Measurements from ENCODE around the gene CIROP.
A peak's percentile ranks its signal among the peaks of the same experiment; 100 is the strongest.

DNA sequence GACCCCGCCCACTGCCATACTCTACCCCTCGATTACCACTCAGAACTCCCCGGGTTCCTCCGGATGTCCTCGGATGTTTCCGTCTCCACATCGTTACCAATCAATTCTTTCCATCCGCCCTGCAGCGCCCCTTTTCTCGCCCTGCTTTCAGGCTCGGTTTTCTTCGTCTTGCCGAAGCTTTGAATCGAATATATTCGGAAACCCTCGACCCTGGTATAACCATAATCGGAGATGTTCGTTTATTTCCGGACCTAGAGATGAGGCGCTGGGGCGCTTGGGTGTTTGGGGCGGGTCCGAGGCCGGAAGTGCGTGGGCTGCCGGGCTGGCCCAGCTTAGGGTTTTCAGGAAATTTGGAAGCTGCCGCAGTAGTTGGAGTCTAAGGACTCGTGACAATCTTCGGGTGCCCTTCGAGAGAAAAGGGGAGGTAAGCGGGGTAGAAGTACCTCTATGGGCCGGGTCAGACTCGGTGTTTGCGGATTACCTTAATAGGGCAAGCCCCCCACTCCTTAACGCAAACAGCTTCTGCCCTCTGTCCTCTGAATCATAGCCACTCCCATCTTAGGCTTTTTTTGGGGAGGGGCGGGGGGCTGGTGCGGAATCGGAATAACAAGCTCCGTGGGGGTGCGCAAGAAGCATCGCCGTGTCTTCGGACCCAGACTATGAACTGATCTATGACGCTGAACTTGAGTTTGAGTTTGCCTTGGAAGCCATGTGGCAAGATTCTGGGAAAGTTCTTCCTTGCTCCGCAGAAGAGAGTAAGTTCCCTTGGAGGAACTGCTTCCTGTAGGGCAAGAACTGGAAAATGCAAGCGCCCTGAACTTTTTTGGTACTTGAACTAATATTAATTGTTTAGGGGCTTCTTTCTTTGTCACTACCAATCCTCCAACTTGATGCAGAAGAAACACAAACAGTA, 9.3 kb downstream of the CIROP start, which contains the start of gene C14orf119:
- TF ChIP-seq, protein P1, sequence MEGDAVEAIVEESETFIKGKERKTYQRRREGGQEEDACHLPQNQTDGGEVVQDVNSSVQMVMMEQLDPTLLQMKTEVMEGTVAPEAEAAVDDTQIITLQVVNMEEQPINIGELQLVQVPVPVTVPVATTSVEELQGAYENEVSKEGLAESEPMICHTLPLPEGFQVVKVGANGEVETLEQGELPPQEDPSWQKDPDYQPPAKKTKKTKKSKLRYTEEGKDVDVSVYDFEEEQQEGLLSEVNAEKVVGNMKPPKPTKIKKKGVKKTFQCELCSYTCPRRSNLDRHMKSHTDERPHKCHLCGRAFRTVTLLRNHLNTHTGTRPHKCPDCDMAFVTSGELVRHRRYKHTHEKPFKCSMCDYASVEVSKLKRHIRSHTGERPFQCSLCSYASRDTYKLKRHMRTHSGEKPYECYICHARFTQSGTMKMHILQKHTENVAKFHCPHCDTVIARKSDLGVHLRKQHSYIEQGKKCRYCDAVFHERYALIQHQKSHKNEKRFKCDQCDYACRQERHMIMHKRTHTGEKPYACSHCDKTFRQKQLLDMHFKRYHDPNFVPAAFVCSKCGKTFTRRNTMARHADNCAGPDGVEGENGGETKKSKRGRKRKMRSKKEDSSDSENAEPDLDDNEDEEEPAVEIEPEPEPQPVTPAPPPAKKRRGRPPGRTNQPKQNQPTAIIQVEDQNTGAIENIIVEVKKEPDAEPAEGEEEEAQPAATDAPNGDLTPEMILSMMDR (IDR thresholded peaks at IDR 0.05), result peak in 1 of 3 experiments; percentile 4
- TF ChIP-seq POLR2A (IDR thresholded peaks at IDR 0.05; ENCODE audit: low read depth) (peak; percentile 73), POLR2AphosphoS5 (IDR thresholded peaks at IDR 0.05) (peak; percentile 85 to 93)
